Measurements from ENCODE around the gene BIRC3. TPM values are rescaled to one million over a fixed set of nuclear protein-coding genes. Genes with fewer than 3 reads are reported as not detected.

BIRC3 gene
- total RNA-seq, 1 donor from 2014 or later = 0.08 TPM

- no peak overlapping the region for H3K27ac Mint-ChIP-seq (ENCODE audit: unreplicated experiment)
Observed at GRCh38 chr11:102309621-102310541, 7.4 kb upstream of the BIRC3 start.

GRCh38 chr11:102312667-102313066 lies 4.6 kb upstream of the BIRC3 start:
- H3K4me3 Mint-ChIP-seq (ENCODE audit: unreplicated experiment) = no peak overlapping the region
- TF ChIP-seq CTCF (IDR thresholded peaks at IDR 0.05; ENCODE audit: unreplicated experiment) = no peak
- no peak overlapping the region for H3K27ac Mint-ChIP-seq (ENCODE audit: unreplicated experiment)

More at GRCh38 chr11:102309621-102310541, 7.4 kb upstream of the BIRC3 start:
- Mint-ChIP-seq H3K27me3 (ENCODE audit: unreplicated experiment) (no peaks in the 10 kb centered on the region), H3K36me3 (ENCODE audit: low read depth, unreplicated experiment) (no peaks in the 10 kb centered on the region), H3K4me3 (ENCODE audit: unreplicated experiment) (no peak overlapping the region), H3K4me1 (ENCODE audit: unreplicated experiment) (peaks cover under 1% of the 10 kb centered on the region), H3K9me3 (ENCODE audit: unreplicated experiment) (no peaks in the 10 kb centered on the region)
- peak; percentile 28 for TF ChIP-seq CTCF (IDR thresholded peaks at IDR 0.05; ENCODE audit: unreplicated experiment)
- no peak for DNase-seq (ENCODE audit: low spot score)

DNA sequence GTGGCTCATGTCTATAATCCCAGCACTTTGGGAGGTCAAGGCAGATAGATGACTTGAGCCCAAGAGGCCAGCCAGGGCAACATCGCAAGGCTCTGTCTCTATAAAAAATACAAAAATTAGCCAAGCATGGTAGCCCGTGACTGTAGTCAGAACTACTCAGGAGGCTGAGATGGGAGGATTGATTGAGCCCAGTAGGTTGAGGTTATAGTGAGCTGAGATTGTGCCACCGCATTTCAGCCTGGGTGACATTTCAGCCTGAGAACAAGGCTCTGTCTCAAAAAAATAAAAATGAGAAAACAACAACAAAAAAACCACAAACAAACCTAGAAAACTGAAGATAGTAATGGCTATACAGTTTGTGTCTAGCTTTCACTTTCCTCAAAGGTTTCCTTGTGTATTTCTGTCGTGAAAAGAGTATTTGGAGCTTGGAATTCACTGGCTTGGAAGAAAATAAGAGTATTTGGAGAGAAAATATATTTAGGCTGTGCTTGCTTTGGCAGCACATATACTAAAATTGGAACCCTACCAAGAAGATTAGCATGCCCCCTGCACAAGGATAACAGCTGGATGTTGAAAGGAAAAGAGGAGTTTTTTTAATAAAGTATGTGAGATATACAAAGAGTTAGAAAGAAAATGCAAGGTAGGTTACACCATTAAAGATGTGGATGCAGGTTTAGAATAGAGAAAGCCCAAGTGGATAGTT lies 3.9 kb upstream of the BIRC3 start:
- no peaks in the 10 kb centered on the region for H3K36me3 Mint-ChIP-seq (ENCODE audit: low read depth, unreplicated experiment)
- H3K4me1 Mint-ChIP-seq (ENCODE audit: unreplicated experiment) = peaks cover 9% of the 10 kb centered on the region
- no peaks in the 10 kb centered on the region for H3K9me3 Mint-ChIP-seq (ENCODE audit: unreplicated experiment)
- no peaks in the 10 kb centered on the region for H3K27me3 Mint-ChIP-seq (ENCODE audit: unreplicated experiment)
- H3K4me3 Mint-ChIP-seq (ENCODE audit: unreplicated experiment) = no peak overlapping the region
- TF ChIP-seq CTCF (IDR thresholded peaks at IDR 0.05; ENCODE audit: unreplicated experiment) = no peak
- no peak overlapping the region for H3K27ac Mint-ChIP-seq (ENCODE audit: unreplicated experiment)
- DNase-seq (ENCODE audit: low spot score) = no peak

More at GRCh38 chr11:102312667-102313066, 4.6 kb upstream of the BIRC3 start:
- H3K27me3 Mint-ChIP-seq (ENCODE audit: unreplicated experiment) = no peaks in the 10 kb centered on the region
- H3K9me3 Mint-ChIP-seq (ENCODE audit: unreplicated experiment) = no peaks in the 10 kb centered on the region
- H3K4me1 Mint-ChIP-seq (ENCODE audit: unreplicated experiment) = peaks cover 8% of the 10 kb centered on the region
- DNase-seq (ENCODE audit: low spot score) = no peak
- H3K36me3 Mint-ChIP-seq (ENCODE audit: low read depth, unreplicated experiment) = no peaks in the 10 kb centered on the region

DNA sequence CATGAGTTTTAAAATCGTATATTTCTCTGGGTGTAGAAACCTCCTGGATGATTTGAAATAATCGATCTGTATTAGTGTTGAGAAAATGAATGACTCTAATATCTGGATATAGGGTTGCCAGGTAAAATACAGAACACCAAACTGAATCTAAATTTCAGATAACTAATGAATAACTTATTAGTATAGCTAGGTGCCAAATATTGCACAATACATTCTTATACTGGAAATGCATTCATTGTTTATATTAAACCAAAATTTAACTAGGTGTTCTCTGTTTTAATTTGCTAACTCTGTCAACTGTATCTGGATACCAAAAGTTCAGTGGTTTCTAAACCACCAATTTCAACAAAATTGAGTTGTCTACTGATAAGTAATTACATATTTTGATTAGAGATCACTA lies 2.5 kb upstream of the BIRC3 start:
- Mint-ChIP-seq H3K27ac (ENCODE audit: unreplicated experiment) (no peak overlapping the region), H3K4me1 (ENCODE audit: unreplicated experiment) (peaks cover 9% of the 10 kb centered on the region), H3K36me3 (ENCODE audit: low read depth, unreplicated experiment) (no peaks in the 10 kb centered on the region), H3K9me3 (ENCODE audit: unreplicated experiment) (no peaks in the 10 kb centered on the region), H3K27me3 (ENCODE audit: unreplicated experiment) (no peaks in the 10 kb centered on the region), H3K4me3 (ENCODE audit: unreplicated experiment) (no peak overlapping the region)
- TF ChIP-seq CTCF (IDR thresholded peaks at IDR 0.05; ENCODE audit: unreplicated experiment) = no peak
- no peak for DNase-seq (ENCODE audit: low spot score)

Measured in endothelial cell (in vitro differentiated cells).